ENCODE measurements around the gene FYN.
"Not testable (repeated sequence)": the region's sequence is repeated elsewhere in the genome, so short reads cannot be mapped to it uniquely, and the experiment has no call there.

FYN gene

GRCh38 chr6:111873178-111874024 lies at the start of gene FYN:
Gene FYN (minus strand): TSS chr6:111873452. CDS start chr6:111720051, 153,401 bp downstream.
- FAIRE-seq (peak; percentile 94), DNase-seq (ENCODE audit: insufficient read length, low spot score) (peak; percentile 99)

GRCh38 chr6:111922454-111923297 lies 49.4 kb upstream of the FYN start:
- DNase-seq (ENCODE audit: insufficient read length, low spot score) (no peak), FAIRE-seq (no peak)

- FAIRE-seq (no peak), DNase-seq (ENCODE audit: insufficient read length, low spot score) (no peak)
These were observed 47.9 kb upstream of the FYN start for GRCh38 chr6:111921103-111921502.

GRCh38 chr6:111920578-111920977 lies 47.3 kb upstream of the FYN start:
- FAIRE-seq (no peak), DNase-seq (ENCODE audit: insufficient read length, low spot score) (no peak)

- no peak for DNase-seq (ENCODE audit: insufficient read length, low spot score)
- FAIRE-seq = no peak
These were observed 45.6 kb upstream of the FYN start for GRCh38 chr6:111918825-111919224.

- FAIRE-seq (no peak), DNase-seq (ENCODE audit: insufficient read length, low spot score) (no peak)
These were observed 43.5 kb upstream of the FYN start for GRCh38 chr6:111916747-111917146.

GRCh38 chr6:111914617-111915016 lies 41.4 kb upstream of the FYN start:
- FAIRE-seq (no peak), DNase-seq (ENCODE audit: insufficient read length, low spot score) (no peak)

- FAIRE-seq = no peak
- no peak for DNase-seq (ENCODE audit: insufficient read length, low spot score)
These were observed 39.7 kb upstream of the FYN start for GRCh38 chr6:111912904-111913303.

GRCh38 chr6:111911428-111911827 lies 38.2 kb upstream of the FYN start:
- no peak for DNase-seq (ENCODE audit: insufficient read length, low spot score)
- no peak for FAIRE-seq

GRCh38 chr6:111909238-111909637 lies 36.0 kb upstream of the FYN start:
- DNase-seq (ENCODE audit: insufficient read length, low spot score) (no peak), FAIRE-seq (no peak)

GRCh38 chr6:111908365-111908764 lies 35.1 kb upstream of the FYN start:
- FAIRE-seq; DNase-seq (ENCODE audit: insufficient read length, low spot score): not testable (repeated sequence)

GRCh38 chr6:111900735-111901134 lies 27.5 kb upstream of the FYN start:
- no peak for FAIRE-seq
- no peak for DNase-seq (ENCODE audit: insufficient read length, low spot score)

- DNase-seq (ENCODE audit: insufficient read length, low spot score) (no peak), FAIRE-seq (no peak)
These were observed 26.3 kb upstream of the FYN start for GRCh38 chr6:111899531-111899930.

GRCh38 chr6:111898452-111898851 lies 25.2 kb upstream of the FYN start:
- FAIRE-seq = no peak
- no peak for DNase-seq (ENCODE audit: insufficient read length, low spot score)

- FAIRE-seq (no peak), DNase-seq (ENCODE audit: insufficient read length, low spot score) (no peak)
These were observed 21.7 kb upstream of the FYN start for GRCh38 chr6:111894951-111895350.

GRCh38 chr6:111894272-111894671 lies 21.0 kb upstream of the FYN start:
- DNase-seq (ENCODE audit: insufficient read length, low spot score) = peak; percentile 17
- peak; percentile 31 for FAIRE-seq

- FAIRE-seq (no peak), DNase-seq (ENCODE audit: insufficient read length, low spot score) (no peak)
These were observed 19.2 kb upstream of the FYN start for GRCh38 chr6:111892431-111892830.

GRCh38 chr6:111890988-111891387 lies 17.7 kb upstream of the FYN start:
- FAIRE-seq = no peak
- DNase-seq (ENCODE audit: insufficient read length, low spot score) = no peak

GRCh38 chr6:111888928-111889695 lies 15.9 kb upstream of the FYN start:
- DNase-seq (ENCODE audit: insufficient read length, low spot score) (no peak), FAIRE-seq (no peak)

GRCh38 chr6:111886793-111887192 lies 13.5 kb upstream of the FYN start:
- not testable (repeated sequence) for FAIRE-seq; DNase-seq (ENCODE audit: insufficient read length, low spot score)

Measured in HTR-8/SVneo (cell line).